ENCODE data around the gene VAT1.
"Not testable (repeated sequence)": the region's sequence is repeated elsewhere in the genome, so short reads cannot be mapped to it uniquely, and the experiment has no call there.

The VAT1 gene

GRCh38 chr17:42973323-42973722 is 48.9 kb downstream of the VAT1 start:
- not testable (repeated sequence) for DNase-seq (ENCODE audit: low spot score)

GRCh38 chr17:42971589-42971988 is 50.6 kb downstream of the VAT1 start:
- DNase-seq (ENCODE audit: low spot score): no peak

GRCh38 chr17:42969001-42969581 is 53.1 kb downstream of the VAT1 start:
- no peak for DNase-seq (ENCODE audit: low spot score)

- no peak for DNase-seq (ENCODE audit: low spot score)
Observed at GRCh38 chr17:42967925-42968324, 54.3 kb downstream of the VAT1 start.

Measured in GM03348 (cell line).